PC-3 (cell line): ENCODE results near the gene DHRS1. TPM values are rescaled to one million over a fixed set of nuclear protein-coding genes. Genes with fewer than 3 reads are reported as not detected.

Experiments used
- ATAC-seq: fragments of 200-7000 bp; cut with Tn5 transposase; 2 replicates; pipeline ENCODE4 v1.9.1; 2020; ENCODE audit warnings: mild to moderate bottlenecking, moderate library complexity
- BruUV-seq: library from RNA; stranded (reverse); fragments of 400-500 nt; replicated peaks from 2 replicates; lab custom pipeline; 2021; lab: Mats Ljungman, UMichigan
- CTCF ChIA-PET: fragments of 300-600 bp; sonication (Branson Sonifier 250); formaldehyde crosslinking; loops from one replicate; lab custom pipeline; 2022; ENCODE audit warnings: antibody characterized with exemption; lab: Charles Lee
- POLR2A ChIA-PET: fragments of 300-600 bp; sonication (Branson Sonifier 250); formaldehyde crosslinking; loops from one replicate; lab custom pipeline; 2022; ENCODE audit warnings: antibody characterized with exemption; ENCODE audit not compliant: unreplicated experiment; lab: Charles Lee
- DNase-seq: peaks from one replicate; pipeline ENCODE4 v3.0.0-alpha.2; 2015
- H2AFZ ChIP-seq: fragments of 300-600 bp; sonication (generic); 2 replicates; pipeline ENCODE4 v1.6.0; 2016; ENCODE audit warnings: antibody characterized with exemption, low read length
- H3F3A ChIP-seq: fragments of 300-600 bp; sonication (generic); one replicate; pipeline ENCODE4 v1.6.0; 2017; ENCODE audit warnings: antibody characterized with exemption, low read length, control low read depth, mild to moderate bottlenecking; ENCODE audit not compliant: unreplicated experiment
- H3K27ac ChIP-seq: fragments of 300-600 bp; sonication (generic); 2 replicates; pipeline ENCODE4 v1.5.1; 2016; ENCODE audit warnings: mild to moderate bottlenecking, low read length
- H3K27me3 ChIP-seq: fragments of 300-600 bp; sonication (generic); 2 replicates; pipeline ENCODE4 v1.6.1; 2016; ENCODE audit warnings: low read length, mixed read lengths
- H3K36me3 ChIP-seq: fragments of 300-600 bp; sonication (generic); 2 replicates; pipeline ENCODE4 v1.6.1; 2016; ENCODE audit warnings: low read depth, mixed run types, low read length, mixed read lengths
- H3K4me1 ChIP-seq: fragments of 300-600 bp; sonication (generic); 2 replicates; pipeline ENCODE4 v1.5.1; 2016; ENCODE audit warnings: low read length; ENCODE audit not compliant: insufficient read depth
- H3K4me2 ChIP-seq: fragments of 300-600 bp; sonication (generic); 2 replicates; pipeline ENCODE4 v1.6.0; 2016; ENCODE audit warnings: low read length
- H3K4me3 ChIP-seq: fragments of 300-600 bp; sonication (generic); 2 replicates; pipeline ENCODE4 v1.5.1; 2016; ENCODE audit warnings: mild to moderate bottlenecking, low read length, mixed read lengths
- H3K79me2 ChIP-seq: fragments of 300-600 bp; sonication (generic); 2 replicates; pipeline ENCODE4 v1.6.1; 2017; ENCODE audit warnings: low read length, mixed read lengths
- H3K9ac ChIP-seq: fragments of 300-600 bp; sonication (generic); 2 replicates; pipeline ENCODE4 v1.6.0; 2016; ENCODE audit warnings: mild to moderate bottlenecking, low read length
- H3K9me2 ChIP-seq: fragments of 300-600 bp; sonication (generic); replicated peaks from 2 replicates; pipeline ENCODE4 v1.6.1; 2016; ENCODE audit warnings: mixed run types, low read length, mixed read lengths
- H3K9me3 ChIP-seq: fragments of 300-600 bp; sonication (generic); 2 replicates; pipeline ENCODE4 v1.6.1; 2016; ENCODE audit warnings: low read length, mixed read lengths
- H4K20me1 ChIP-seq: fragments of 300-600 bp; sonication (generic); 2 replicates; pipeline ENCODE4 v1.6.1; 2016; ENCODE audit warnings: low read length, mixed read lengths
- CTCF ChIP-seq: fragments of 300-600 bp; sonication (generic); conservative IDR thresholded peaks from 2 replicates; pipeline ENCODE4 v1.5.1; 2017; ENCODE audit warnings: antibody characterized with exemption, low read depth, mild to moderate bottlenecking, low read length
- EZH2 ChIP-seq: fragments of 300-600 bp; sonication (generic); IDR thresholded peaks from one replicate; pipeline ENCODE4 v1.6.1; 2017; ENCODE audit warnings: antibody characterized with exemption, mild to moderate bottlenecking, low read length; ENCODE audit not compliant: unreplicated experiment
- EZH2phosphoT487 ChIP-seq: fragments of 300-600 bp; sonication (generic); IDR thresholded peaks from 2 replicates; pipeline ENCODE4 v1.6.1; 2018; ENCODE audit warnings: mild to moderate bottlenecking, antibody characterized with exemption, low read length, borderline replicate concordance
- intact Hi-C: fragments of 100-400 bp; cut with micrococcal nuclease; formaldehyde crosslinking; loops from 2 replicates; pipeline ENCODE4 v1.9.0; 2023
- total RNA-seq: library from RNA; depleted of rRNA; stranded (reverse); fragments of >200 nt; gene quantifications from 2 replicates; pipeline ENCODE4 v1.2.3, GENCODE V29; 2014

Gene DHRS1
- total RNA-seq, 1 experiment from 2014 or later = 15.9 TPM

- Histone ChIP-seq H3K4me3 (no peak overlapping the region), H3K27me3 (no peaks in the 10 kb centered on the region), H3K4me2 (no peak overlapping the region), H3K36me3 (peaks cover 12% of the 10 kb centered on the region; the same call in 1 of the 2 replicates), H3K27ac (no peak overlapping the region), H3K9ac (no peak overlapping the region), H3K9me2 (no peaks in the 10 kb centered on the region), H4K20me1 (no peaks in the 10 kb centered on the region), H2AFZ (no peak overlapping the region), H3K9me3 (no peaks in the 10 kb centered on the region), H3K4me1 (peaks cover 13% of the 10 kb centered on the region), H3F3A (no peaks in the 10 kb centered on the region), H3K79me2 (no peaks in the 10 kb centered on the region)
- intact Hi-C loops = no loop called here
- TF ChIP-seq CTCF = no peak
- BruUV-seq = no TSS peak
- ChIA-PET POLR2A (no interaction called here), CTCF (no interaction called here)
- DNase-seq (no peak), ATAC-seq (no peak)
These were observed 13.3 kb upstream of the DHRS1 start for GRCh38 chr14:24312736-24313507.

- ATAC-seq (no peak), DNase-seq (no peak)
- peaks cover 12% of the 10 kb centered on the region; the same call in 1 of the 2 replicates for H3K36me3 ChIP-seq
- H3K9me3 ChIP-seq = no peaks in the 10 kb centered on the region
- TF ChIP-seq EZH2 (no peak), EZH2phosphoT487 (no peak), CTCF (no peak)
- no peaks in the 10 kb centered on the region for H3K9me2 ChIP-seq
- no peaks in the 10 kb centered on the region for H3K27me3 ChIP-seq
- peaks cover 14% of the 10 kb centered on the region for H3K4me1 ChIP-seq
- no peaks in the 10 kb centered on the region for H3F3A ChIP-seq
- intact Hi-C loops = no loop called here
- no peak overlapping the region for H3K4me3 ChIP-seq
- BruUV-seq = no TSS peak
- no peak overlapping the region for H3K4me2 ChIP-seq
- H3K27ac ChIP-seq = no peak overlapping the region
- ChIA-PET CTCF (no interaction called here), POLR2A (no interaction called here)
- H4K20me1 ChIP-seq = no peaks in the 10 kb centered on the region
- no peak overlapping the region for H3K9ac ChIP-seq
- H3K79me2 ChIP-seq = no peaks in the 10 kb centered on the region
- H2AFZ ChIP-seq = no peak overlapping the region
These were observed 12.4 kb upstream of the DHRS1 start for GRCh38 chr14:24311837-24312615.
